ENCODE results near the gene POU6F2.

The POU6F2 gene

GRCh38 chr7:38977685-38978084 is at the start of gene POU6F2:
TSS of gene POU6F2 (plus strand) at chr7:38977909. CDS start at chr7:38977954, 45 bp downstream.
- no peak within 1 kb of the TSS for H3K9ac ChIP-seq (ENCODE audit: low read depth in 1 of 2, low read length in 2 of 2)
- peaks cover 0 to 5% of the 10 kb centered on the region in 2 donors for H3K27me3 ChIP-seq (ENCODE audit: control insufficient read depth in 2 of 2, insufficient read depth in 2 of 2, low read length in 2 of 2)
- no peaks in the 10 kb centered on the region for H3K9me3 ChIP-seq (ENCODE audit: control insufficient read depth in 2 of 2, low read length in 2 of 2)
- H3K4me3 ChIP-seq (ENCODE audit: low read length in 2 of 2) = no peak within 1 kb of the TSS
- H3K36me3 ChIP-seq (ENCODE audit: control insufficient read depth in 2 of 2, insufficient read depth in 2 of 2, low read length in 2 of 2) = no peaks in the 10 kb centered on the region
- H3K4me1 ChIP-seq (ENCODE audit: control insufficient read depth in 2 of 2, insufficient read depth in 2 of 2, low read length in 2 of 2) = no peaks in the 10 kb centered on the region
- no peak within 1 kb of the TSS for H3K27ac ChIP-seq (ENCODE audit: low read depth in 2 of 2, low read length in 2 of 2)

GRCh38 chr7:38928506-38928905 is 49.2 kb upstream of the POU6F2 start:
- Histone ChIP-seq H3K4me3 (ENCODE audit: low read length in 2 of 2) (no peak overlapping the region), H3K9ac (ENCODE audit: low read depth in 1 of 2, low read length in 2 of 2) (no peak overlapping the region), H3K9me3 (ENCODE audit: control insufficient read depth in 2 of 2, low read length in 2 of 2) (no peaks in the 10 kb centered on the region), H3K27ac (ENCODE audit: low read depth in 2 of 2, low read length in 2 of 2) (no peak overlapping the region), H3K4me1 (ENCODE audit: control insufficient read depth in 2 of 2, insufficient read depth in 2 of 2, low read length in 2 of 2) (no peaks in the 10 kb centered on the region), H3K36me3 (ENCODE audit: control insufficient read depth in 2 of 2, insufficient read depth in 2 of 2, low read length in 2 of 2) (no peaks in the 10 kb centered on the region), H3K27me3 (ENCODE audit: control insufficient read depth in 2 of 2, insufficient read depth in 2 of 2, low read length in 2 of 2) (peaks cover 0 to 4% of the 10 kb centered on the region in 2 donors)

GRCh38 chr7:38929460-38930171 is 48.1 kb upstream of the POU6F2 start:
- Histone ChIP-seq H3K27me3 (ENCODE audit: control insufficient read depth in 2 of 2, insufficient read depth in 2 of 2, low read length in 2 of 2) (no peaks in the 10 kb centered on the region), H3K36me3 (ENCODE audit: control insufficient read depth in 2 of 2, insufficient read depth in 2 of 2, low read length in 2 of 2) (no peaks in the 10 kb centered on the region), H3K4me1 (ENCODE audit: control insufficient read depth in 2 of 2, insufficient read depth in 2 of 2, low read length in 2 of 2) (no peaks in the 10 kb centered on the region), H3K9me3 (ENCODE audit: control insufficient read depth in 2 of 2, low read length in 2 of 2) (no peaks in the 10 kb centered on the region), H3K9ac (ENCODE audit: low read depth in 1 of 2, low read length in 2 of 2) (no peak overlapping the region), H3K4me3 (ENCODE audit: low read length in 2 of 2) (no peak overlapping the region), H3K27ac (ENCODE audit: low read depth in 2 of 2, low read length in 2 of 2) (no peak overlapping the region)

- no peak overlapping the region for H3K9ac ChIP-seq (ENCODE audit: low read depth in 1 of 2, low read length in 2 of 2)
- no peaks in the 10 kb centered on the region for H3K4me1 ChIP-seq (ENCODE audit: control insufficient read depth in 2 of 2, insufficient read depth in 2 of 2, low read length in 2 of 2)
- no peaks in the 10 kb centered on the region for H3K36me3 ChIP-seq (ENCODE audit: control insufficient read depth in 2 of 2, insufficient read depth in 2 of 2, low read length in 2 of 2)
- no peaks in the 10 kb centered on the region for H3K27me3 ChIP-seq (ENCODE audit: control insufficient read depth in 2 of 2, insufficient read depth in 2 of 2, low read length in 2 of 2)
- no peaks in the 10 kb centered on the region for H3K9me3 ChIP-seq (ENCODE audit: control insufficient read depth in 2 of 2, low read length in 2 of 2)
- H3K4me3 ChIP-seq (ENCODE audit: low read length in 2 of 2) = no peak overlapping the region
- no peak overlapping the region for H3K27ac ChIP-seq (ENCODE audit: low read depth in 2 of 2, low read length in 2 of 2)
Observed at GRCh38 chr7:38932509-38933168, 45.1 kb upstream of the POU6F2 start.

- Histone ChIP-seq H3K36me3 (ENCODE audit: control insufficient read depth in 2 of 2, insufficient read depth in 2 of 2, low read length in 2 of 2) (no peaks in the 10 kb centered on the region), H3K9me3 (ENCODE audit: control insufficient read depth in 2 of 2, low read length in 2 of 2) (no peaks in the 10 kb centered on the region), H3K4me3 (ENCODE audit: low read length in 2 of 2) (no peak overlapping the region), H3K27me3 (ENCODE audit: control insufficient read depth in 2 of 2, insufficient read depth in 2 of 2, low read length in 2 of 2) (no peaks in the 10 kb centered on the region), H3K27ac (ENCODE audit: low read depth in 2 of 2, low read length in 2 of 2) (no peak overlapping the region), H3K9ac (ENCODE audit: low read depth in 1 of 2, low read length in 2 of 2) (no peak overlapping the region), H3K4me1 (ENCODE audit: control insufficient read depth in 2 of 2, insufficient read depth in 2 of 2, low read length in 2 of 2) (no peaks in the 10 kb centered on the region)
Observed at GRCh38 chr7:38934051-38934450, 43.7 kb upstream of the POU6F2 start.

GRCh38 chr7:38934536-38934935 is 43.2 kb upstream of the POU6F2 start:
- no peaks in the 10 kb centered on the region for H3K36me3 ChIP-seq (ENCODE audit: control insufficient read depth in 2 of 2, insufficient read depth in 2 of 2, low read length in 2 of 2)
- H3K27ac ChIP-seq (ENCODE audit: low read depth in 2 of 2, low read length in 2 of 2) = no peak overlapping the region

GRCh38 chr7:38936641-38937040 is 41.1 kb upstream of the POU6F2 start:
- Histone ChIP-seq H3K9me3 (ENCODE audit: control insufficient read depth in 2 of 2, low read length in 2 of 2) (no peaks in the 10 kb centered on the region), H3K36me3 (ENCODE audit: control insufficient read depth in 2 of 2, insufficient read depth in 2 of 2, low read length in 2 of 2) (no peaks in the 10 kb centered on the region)

More at GRCh38 chr7:38934536-38934935, 43.2 kb upstream of the POU6F2 start:
- H3K4me3 ChIP-seq (ENCODE audit: low read length in 2 of 2) = no peak overlapping the region
- no peak overlapping the region for H3K9ac ChIP-seq (ENCODE audit: low read depth in 1 of 2, low read length in 2 of 2)
- H3K9me3 ChIP-seq (ENCODE audit: control insufficient read depth in 2 of 2, low read length in 2 of 2) = no peaks in the 10 kb centered on the region
- no peaks in the 10 kb centered on the region for H3K4me1 ChIP-seq (ENCODE audit: control insufficient read depth in 2 of 2, insufficient read depth in 2 of 2, low read length in 2 of 2)
- no peaks in the 10 kb centered on the region for H3K27me3 ChIP-seq (ENCODE audit: control insufficient read depth in 2 of 2, insufficient read depth in 2 of 2, low read length in 2 of 2)

GRCh38 chr7:38938001-38938485 is 39.7 kb upstream of the POU6F2 start:
- Histone ChIP-seq H3K9ac (ENCODE audit: low read depth in 1 of 2, low read length in 2 of 2) (no peak overlapping the region), H3K27ac (ENCODE audit: low read depth in 2 of 2, low read length in 2 of 2) (no peak overlapping the region), H3K9me3 (ENCODE audit: control insufficient read depth in 2 of 2, low read length in 2 of 2) (no peaks in the 10 kb centered on the region), H3K4me3 (ENCODE audit: low read length in 2 of 2) (no peak overlapping the region), H3K27me3 (ENCODE audit: control insufficient read depth in 2 of 2, insufficient read depth in 2 of 2, low read length in 2 of 2) (no peaks in the 10 kb centered on the region), H3K4me1 (ENCODE audit: control insufficient read depth in 2 of 2, insufficient read depth in 2 of 2, low read length in 2 of 2) (no peaks in the 10 kb centered on the region), H3K36me3 (ENCODE audit: control insufficient read depth in 2 of 2, insufficient read depth in 2 of 2, low read length in 2 of 2) (no peaks in the 10 kb centered on the region)

More at GRCh38 chr7:38936641-38937040, 41.1 kb upstream of the POU6F2 start:
- Histone ChIP-seq H3K4me1 (ENCODE audit: control insufficient read depth in 2 of 2, insufficient read depth in 2 of 2, low read length in 2 of 2) (no peaks in the 10 kb centered on the region), H3K27ac (ENCODE audit: low read depth in 2 of 2, low read length in 2 of 2) (no peak overlapping the region), H3K27me3 (ENCODE audit: control insufficient read depth in 2 of 2, insufficient read depth in 2 of 2, low read length in 2 of 2) (no peaks in the 10 kb centered on the region), H3K9ac (ENCODE audit: low read depth in 1 of 2, low read length in 2 of 2) (no peak overlapping the region), H3K4me3 (ENCODE audit: low read length in 2 of 2) (no peak overlapping the region)

GRCh38 chr7:38938589-38938988 is 39.1 kb upstream of the POU6F2 start:
- Histone ChIP-seq H3K4me3 (ENCODE audit: low read length in 2 of 2) (no peak overlapping the region), H3K9ac (ENCODE audit: low read depth in 1 of 2, low read length in 2 of 2) (no peak overlapping the region), H3K9me3 (ENCODE audit: control insufficient read depth in 2 of 2, low read length in 2 of 2) (no peaks in the 10 kb centered on the region), H3K36me3 (ENCODE audit: control insufficient read depth in 2 of 2, insufficient read depth in 2 of 2, low read length in 2 of 2) (no peaks in the 10 kb centered on the region), H3K4me1 (ENCODE audit: control insufficient read depth in 2 of 2, insufficient read depth in 2 of 2, low read length in 2 of 2) (no peaks in the 10 kb centered on the region), H3K27ac (ENCODE audit: low read depth in 2 of 2, low read length in 2 of 2) (no peak overlapping the region), H3K27me3 (ENCODE audit: control insufficient read depth in 2 of 2, insufficient read depth in 2 of 2, low read length in 2 of 2) (no peaks in the 10 kb centered on the region)

GRCh38 chr7:38940774-38941173 is 36.9 kb upstream of the POU6F2 start:
- Histone ChIP-seq H3K27ac (ENCODE audit: low read depth in 2 of 2, low read length in 2 of 2) (no peak overlapping the region), H3K4me1 (ENCODE audit: control insufficient read depth in 2 of 2, insufficient read depth in 2 of 2, low read length in 2 of 2) (no peaks in the 10 kb centered on the region), H3K9ac (ENCODE audit: low read depth in 1 of 2, low read length in 2 of 2) (no peak overlapping the region), H3K9me3 (ENCODE audit: control insufficient read depth in 2 of 2, low read length in 2 of 2) (no peaks in the 10 kb centered on the region), H3K27me3 (ENCODE audit: control insufficient read depth in 2 of 2, insufficient read depth in 2 of 2, low read length in 2 of 2) (no peaks in the 10 kb centered on the region), H3K4me3 (ENCODE audit: low read length in 2 of 2) (no peak overlapping the region), H3K36me3 (ENCODE audit: control insufficient read depth in 2 of 2, insufficient read depth in 2 of 2, low read length in 2 of 2) (no peaks in the 10 kb centered on the region)
